Superior temporal gyrus (tissue), 1 donor: Measurements from ENCODE around the gene ATP6V1B1.

Experiments used
- DNase-seq: peaks from one replicate; pipeline ENCODE4 v3.0.0-alpha.2; 2016; ENCODE audit errors: extremely low spot score

The ATP6V1B1 gene

DNA sequence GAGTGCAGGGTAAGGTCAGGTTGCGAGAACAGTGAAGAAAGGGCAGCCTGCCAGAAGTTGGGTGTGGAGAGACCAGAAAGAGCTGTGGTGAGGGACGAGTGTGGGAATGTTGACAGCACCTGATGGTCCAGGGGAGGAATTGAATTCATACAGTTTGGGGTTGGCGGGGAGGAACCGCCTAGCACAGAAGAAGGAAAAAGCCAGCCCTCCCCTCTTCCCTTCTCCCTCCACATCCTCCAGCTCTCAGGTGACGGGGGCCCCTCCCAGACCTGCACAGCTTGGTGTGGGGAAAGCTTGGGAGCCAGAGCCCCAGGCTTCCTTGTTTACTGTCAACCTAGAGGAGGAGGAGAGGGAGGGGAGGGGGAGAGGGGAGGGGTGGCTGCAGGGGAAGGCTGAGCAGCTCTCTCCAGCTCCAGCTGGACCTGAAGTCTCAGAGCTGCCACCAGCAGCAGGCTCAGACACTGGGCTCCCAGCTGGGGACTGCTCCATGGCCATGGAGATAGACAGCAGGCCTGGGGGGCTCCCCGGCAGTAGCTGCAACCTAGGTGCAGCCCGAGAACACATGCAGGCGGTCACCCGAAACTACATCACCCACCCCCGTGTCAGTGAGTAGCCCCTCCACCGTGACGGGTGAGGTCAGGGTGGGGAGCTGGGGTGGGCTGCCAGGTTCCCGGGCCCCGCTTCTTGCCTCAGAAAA lies at the start of gene ATP6V1B1:
Gene ATP6V1B1, plus strand, starts transcription at position 433 of the 697 bp plus-strand sequence. Its CDS starts 55 bp downstream, at position 488.
- DNase-seq, result no peak

DNA sequence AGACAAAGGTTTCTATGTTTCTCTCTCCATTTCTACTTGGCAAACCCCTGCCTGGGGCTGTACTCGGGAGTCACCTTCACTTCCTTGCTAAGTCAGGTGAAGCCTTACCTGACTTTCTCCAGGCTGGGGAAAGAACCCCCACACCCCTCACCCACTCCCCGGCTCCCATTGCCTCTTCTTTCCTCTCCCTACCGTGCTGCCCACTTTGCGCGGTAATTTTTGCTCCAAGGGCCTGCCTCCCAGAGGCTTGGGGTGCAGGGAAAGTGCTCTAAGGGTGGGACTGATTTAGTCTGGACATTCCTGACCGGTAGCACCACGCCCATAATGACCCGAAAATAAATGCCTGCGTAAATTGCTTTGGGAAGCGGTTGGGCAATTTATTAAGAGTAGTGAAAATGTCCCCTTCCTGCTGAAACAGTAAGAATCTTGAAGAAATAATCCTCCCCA lies 49.1 kb upstream of the ATP6V1B1 start:
- DNase-seq, result no peak

DNA sequence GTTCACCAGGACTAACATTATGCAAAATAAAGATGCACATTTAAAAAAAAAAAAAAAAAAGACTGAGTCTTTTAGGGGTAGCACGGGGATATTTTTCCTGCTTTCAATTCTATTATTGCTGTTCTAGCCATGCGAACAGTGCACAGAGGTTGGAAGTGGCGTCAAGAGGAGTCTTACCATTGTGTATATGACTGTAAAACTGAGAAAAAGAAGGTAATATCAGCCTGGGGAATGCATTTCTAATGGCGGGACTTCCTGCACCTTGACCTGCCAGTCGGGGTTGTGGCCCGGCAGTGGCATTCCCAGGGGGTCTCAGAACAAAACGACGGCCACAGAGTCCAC lies 48.5 kb upstream of the ATP6V1B1 start:
- no peak for DNase-seq

DNA sequence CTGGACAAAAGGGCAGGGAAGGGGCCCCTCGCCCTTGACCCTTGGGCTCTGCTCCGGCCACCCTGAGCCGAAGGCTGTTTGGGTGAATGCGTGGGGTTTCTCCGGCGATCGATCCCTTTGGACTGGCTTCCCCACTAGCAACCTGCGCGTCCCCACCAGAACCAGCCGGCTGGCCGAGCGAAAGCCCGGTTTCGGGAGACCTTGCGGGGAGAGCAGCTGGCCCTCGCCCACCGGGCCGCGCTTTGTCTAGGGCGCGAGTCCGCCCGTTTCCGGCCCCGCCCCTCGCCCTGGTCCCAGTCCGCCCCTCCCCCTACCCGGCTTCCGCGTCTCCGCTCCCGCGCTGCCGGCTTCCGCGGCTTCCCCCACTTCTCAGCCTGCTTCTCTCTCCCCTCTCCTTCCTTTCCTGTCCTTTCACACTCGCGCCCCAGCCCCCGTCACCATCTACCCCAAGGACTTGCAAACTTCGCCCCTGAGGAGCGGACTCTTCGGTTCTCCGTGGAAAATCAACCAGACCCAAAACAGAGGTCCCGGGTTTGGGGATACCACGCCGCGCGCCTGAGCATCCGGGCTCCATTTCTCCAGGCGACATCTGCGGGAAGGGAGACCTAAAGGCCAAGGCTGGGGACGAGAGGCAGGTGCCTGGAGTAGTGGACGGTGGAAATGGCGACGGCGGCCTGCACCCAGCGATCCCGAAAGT lies 48.0 kb upstream of the ATP6V1B1 start:
- DNase-seq, result no peak

DNA sequence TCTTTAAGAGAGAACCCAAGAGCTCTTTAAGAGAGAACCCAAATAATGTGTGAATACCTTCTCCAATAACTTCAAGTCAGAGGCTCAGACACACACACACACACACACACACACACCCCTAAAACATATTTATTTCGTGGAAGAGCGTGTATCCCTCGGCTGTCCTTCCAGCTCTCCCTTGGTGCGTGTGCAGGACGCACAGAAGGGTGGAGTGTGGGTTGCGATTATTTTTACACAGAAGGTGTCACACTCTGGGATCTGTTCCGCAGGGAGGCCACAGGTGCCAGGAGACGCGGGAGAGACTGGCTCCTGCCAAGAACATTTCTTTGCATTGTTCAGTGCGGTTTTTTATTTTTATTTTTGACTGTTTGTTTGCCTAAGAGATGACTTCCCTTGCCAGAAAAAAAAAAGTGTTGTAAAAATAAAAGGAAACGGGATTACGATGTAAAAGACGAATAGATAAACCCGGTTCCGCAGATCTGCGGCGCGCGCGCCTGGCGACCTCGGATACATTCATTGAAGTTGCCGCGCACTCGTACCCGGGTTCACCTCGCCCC lies 47.3 kb upstream of the ATP6V1B1 start:
- no peak for DNase-seq

DNA sequence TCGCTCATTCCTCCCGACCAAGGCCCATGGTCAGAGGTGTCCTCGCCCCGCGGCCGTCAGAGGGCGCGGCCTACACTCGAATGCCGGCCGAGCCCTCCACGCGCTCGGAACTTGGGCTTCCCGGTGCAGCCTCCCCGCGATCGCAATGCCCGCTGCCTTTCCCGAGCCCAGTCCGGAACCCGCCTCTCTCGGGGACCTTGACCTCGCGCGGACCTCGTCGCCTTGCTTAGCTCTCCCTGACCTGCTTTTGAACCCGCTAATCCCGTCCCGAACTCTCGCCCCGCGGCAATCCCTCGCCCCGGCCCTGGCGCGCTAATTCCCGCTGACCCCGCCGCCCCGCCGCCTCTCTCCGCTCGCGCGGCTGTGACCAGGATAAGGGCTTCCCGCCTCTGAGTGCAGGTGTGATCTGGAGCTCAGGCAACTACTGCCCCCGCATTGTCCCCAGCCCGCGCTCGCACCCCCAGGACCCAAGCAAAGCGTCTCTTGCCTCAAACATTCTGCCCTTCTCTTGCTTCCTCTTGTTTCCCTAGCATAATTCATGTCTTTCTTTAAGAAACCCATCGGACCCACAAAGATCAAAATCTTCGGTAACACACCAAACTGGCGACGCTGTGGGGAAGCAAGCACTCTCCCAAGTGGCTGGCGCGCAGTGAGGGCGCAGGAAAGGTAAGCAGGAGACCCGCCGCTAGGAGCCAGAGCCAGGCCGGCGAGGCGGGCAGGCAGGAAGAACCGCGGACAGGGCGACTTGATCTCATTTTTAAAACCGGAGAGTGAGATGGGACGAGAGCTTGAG lies 46.6 kb upstream of the ATP6V1B1 start:
- no peak for DNase-seq

DNA sequence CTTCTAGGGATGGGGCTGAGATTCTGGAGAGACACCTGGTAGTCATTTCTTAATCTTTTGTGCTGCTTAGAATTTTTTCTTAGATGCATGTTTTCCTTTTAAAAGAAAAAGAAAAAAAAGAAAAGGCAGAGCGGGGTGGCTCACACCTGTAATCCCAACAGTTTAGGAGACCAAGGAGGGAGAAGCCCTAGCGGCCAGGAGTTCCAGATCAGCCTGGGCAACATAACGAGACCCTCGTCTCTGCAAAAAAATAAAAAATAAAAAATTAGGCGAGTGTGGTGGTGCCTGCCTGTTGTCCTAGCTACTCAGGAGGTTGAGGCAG lies 46.0 kb upstream of the ATP6V1B1 start:
- no peak for DNase-seq

DNA sequence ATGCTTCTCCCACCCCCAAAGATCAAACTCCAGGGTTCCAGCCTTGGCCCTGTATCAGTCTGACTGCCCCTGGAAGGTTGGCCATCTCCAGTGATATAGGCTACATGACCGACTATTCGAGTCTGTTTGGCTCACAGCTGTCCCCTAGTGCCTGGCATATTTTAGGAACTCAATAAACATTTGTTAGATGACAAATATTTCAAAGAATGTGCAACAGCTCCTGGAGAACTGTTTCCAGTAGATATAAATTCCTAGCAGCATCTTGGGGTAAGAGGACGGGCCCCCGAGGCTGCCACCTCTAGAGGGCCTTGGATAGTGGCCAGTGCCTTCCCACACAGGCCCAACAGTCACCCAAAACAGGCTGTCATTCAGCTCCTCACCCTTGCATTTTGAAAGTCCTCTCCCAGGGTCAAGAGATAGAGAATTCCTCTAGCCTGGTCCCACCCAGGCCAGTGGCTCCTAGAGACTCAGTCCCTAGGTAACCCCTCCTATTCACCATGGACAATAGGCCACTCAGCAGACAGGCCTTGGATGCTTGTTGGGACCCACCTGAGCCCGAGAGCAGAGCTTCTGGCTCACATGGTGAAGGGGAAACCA lies 45.1 kb upstream of the ATP6V1B1 start:
- DNase-seq, result no peak

DNA sequence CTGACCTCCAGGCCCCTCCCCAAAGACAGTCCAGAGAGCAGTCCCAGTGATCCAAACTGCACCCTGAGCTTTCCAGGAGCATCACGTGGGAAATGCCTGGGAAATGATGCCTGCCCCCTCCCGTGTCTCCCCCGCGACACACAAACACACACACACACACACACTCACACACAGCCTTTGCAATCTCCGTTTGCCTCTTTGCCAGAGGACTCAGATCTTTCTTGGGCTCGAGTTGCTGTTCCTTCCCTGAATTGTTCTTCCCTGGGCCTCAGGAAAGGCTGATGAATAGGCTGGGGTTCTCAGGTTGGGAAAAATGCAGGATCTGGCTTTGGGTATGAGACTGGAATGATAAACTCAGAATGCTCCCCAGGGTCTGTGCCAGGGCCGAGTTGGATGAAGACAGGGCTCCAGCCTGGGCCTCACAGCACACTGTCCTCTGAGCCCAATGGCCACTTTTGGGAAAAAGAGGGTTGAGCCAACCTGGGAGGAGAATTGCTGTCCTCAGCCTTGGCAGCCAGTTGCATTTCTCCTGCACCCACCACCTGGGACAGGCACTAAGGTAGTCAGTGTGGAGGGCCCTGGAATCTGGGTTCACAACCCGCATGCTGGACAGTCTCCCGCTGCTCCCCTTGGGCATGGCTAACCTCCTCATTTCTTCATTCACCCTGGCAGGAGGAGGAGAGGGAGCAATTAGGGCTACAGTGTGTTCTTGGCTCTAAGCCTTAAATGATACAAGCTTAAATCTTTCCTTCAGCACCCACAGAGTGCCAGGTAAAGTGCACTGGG lies 43.9 kb upstream of the ATP6V1B1 start:
- no peak for DNase-seq

DNA sequence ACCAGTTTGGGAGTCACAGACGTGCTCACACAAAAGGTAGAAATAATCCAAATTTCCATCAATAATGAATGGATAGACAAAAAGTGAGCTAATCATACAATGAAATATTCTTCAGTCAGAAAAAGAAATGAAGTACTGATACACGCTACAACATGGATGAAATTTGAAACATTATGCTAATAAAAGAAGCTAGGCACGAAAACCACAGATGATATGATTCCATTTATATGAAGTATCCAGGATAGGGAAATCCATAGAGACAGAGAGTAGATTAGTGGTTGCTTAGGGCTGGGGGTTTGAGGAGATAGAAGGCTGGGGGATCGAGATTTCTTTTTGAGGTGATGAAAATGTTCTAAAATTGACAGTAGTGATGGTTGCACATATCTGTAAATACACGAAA lies 43.0 kb upstream of the ATP6V1B1 start:
- DNase-seq, result no peak

DNA sequence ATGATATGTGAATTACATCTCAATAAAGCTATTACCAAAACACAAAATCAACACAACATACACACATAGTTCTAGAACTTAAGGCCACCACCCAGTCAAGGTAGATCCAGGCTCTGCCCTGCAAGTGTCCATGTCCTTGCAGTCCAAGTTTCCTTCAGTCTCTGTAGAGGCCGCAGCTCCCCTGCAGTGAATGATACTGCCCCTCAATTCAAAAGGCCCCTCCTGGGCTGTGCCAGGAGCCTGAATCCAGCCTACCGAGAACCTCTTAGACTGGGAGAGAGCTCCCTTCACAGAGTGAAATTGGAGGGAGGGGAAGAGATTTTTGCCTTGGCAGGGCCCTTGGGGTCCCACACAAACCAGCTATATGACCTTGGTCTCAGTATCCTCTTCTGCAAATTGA lies 42.5 kb upstream of the ATP6V1B1 start:
- no peak for DNase-seq

DNA sequence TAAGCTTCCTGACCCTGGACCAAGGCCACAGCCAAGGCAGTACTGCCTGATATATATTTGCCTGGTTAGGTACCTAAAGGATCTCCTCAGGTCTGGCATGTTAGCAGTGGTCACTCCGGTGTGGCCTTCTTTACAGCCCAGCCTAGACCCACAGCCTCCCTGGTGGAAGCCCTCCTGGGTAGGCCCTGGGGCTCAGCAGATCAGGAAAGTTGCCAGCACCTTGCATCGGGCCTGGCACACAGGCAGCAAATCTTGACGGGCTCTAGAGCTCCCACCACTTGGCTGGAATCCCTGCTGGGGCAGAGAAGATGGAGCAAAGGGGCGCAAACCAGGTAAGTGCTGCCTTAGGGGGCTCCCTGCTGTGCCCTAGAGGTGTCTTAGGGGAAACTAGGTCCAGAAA lies 40.9 kb upstream of the ATP6V1B1 start:
- no peak for DNase-seq

DNA sequence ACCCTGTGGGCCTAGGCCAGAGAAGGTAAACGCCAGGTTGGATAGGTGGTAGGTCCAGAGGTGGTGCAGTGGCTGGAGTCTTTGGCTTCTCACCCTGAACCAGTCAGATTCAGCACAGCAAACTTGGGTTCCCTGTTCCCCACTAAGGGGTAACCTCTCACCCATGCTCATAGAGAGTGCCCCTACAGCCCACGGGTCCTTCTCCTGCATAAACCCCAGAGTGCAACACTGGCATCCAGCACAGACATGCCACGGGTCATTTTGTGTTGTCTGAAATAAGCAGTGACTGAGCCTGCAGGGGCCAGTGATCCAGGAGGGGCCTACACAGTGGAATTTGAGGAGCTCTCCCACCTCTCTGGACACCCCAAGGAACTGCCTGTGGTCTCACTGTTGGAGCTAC lies 40.5 kb upstream of the ATP6V1B1 start:
- DNase-seq, result no peak

DNA sequence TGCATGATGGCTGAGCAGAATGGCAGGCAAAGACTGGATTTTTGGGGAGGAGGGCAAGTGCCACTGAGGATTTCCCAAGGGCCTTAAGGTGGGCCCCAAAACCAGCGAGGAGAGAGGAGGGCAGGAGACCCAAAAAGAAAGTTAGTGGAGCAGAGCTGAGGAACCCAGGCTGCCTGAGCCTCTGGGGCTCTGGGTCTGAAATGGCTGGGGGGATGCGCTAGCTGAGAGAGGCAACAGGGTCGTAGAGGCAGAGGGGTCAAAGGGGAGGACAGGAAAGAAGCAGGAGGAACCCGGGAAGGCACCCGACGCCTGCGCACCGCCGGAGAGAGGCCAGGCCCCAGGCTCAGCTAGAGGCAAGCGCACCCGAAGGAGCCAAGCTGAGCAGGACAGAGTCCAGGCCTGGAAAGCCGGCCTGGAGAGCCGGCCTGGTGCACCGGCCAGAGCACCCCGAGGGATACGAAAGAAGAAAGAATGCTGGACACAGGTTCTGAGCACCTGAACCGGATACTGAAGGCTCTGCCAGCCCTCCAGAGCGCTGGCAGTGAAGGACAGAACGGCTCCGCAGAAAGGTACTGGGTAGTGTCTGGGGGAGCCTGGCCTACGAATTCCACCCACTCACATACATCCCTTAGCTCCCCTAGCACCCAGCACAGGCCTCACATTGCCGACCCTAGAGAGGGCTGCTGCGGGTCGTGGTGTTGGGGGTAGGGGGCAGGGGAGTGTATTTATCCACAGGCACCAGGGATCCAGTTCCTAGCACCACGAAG lies 39.5 kb upstream of the ATP6V1B1 start:
- DNase-seq, result no peak

DNA sequence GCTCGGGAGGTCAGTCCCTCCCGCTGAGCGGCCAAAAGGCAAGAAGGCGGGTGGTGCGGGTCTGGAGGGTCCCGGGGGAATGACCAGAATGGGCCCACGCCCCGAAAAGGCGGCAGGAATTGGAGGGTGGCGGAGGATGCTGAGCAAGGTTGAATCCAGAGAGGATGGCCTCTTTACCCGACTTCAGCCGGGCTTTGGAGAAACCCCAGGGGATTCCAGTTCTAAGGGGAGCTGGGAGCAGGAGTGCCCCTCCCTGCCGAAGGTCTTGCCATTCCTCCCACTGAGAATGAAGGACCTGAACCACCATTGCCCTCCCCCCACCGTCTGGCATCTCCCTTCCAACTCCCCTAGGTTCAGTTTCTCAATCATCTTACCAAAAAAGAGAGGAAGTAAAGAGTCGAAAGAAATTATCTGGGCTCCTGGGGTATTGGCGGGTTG lies 38.9 kb upstream of the ATP6V1B1 start:
- no peak for DNase-seq

DNA sequence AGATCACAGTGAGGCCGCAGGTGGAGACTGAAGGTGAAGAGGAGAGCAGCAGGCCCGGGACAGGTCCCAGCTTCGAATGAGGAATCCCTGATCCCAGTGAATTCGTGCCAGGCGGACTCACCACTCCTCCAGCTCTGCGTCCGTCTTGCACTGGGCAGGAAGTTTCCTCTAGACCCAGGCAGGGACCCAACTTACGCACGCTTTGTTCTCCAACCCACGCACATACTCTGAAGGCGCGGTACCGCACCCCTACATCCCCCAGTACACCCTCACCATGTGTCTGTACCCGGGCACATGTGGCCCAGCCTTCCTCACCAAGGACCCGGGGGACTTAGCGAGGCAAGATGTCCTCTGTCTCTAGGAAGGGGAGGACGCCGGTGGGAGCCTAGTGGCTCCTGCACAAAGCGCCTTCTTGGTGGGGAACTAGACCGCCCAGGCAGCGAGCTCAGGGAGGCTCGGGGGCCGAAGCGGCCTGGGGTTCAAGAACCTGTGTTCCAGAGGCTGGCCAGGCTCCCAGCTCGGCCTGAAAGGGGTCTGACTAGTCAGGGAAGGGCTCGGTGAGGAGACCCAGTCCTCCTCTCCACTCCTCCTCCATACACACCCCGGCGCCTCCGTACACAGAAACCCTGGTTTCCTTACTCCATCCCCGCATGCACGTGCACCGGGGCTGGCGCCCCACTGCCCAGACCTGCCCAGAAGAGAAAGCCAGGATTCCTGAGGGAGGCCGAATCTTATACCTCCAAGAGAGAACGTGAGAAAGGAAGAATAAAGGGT lies 38.3 kb upstream of the ATP6V1B1 start:
- DNase-seq, result no peak

DNA sequence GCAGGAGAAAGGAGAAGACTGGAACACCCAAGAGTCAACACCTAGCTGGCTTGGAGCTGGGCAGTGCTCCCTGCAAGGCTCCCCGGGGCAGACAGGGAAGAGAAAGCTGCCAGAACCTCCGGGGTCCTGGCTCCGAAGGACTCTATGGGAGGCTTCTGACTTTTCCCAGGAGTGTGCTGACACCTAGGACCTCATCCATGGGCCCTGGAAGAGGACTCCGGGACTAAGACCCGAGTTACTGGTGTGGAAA lies 37.8 kb upstream of the ATP6V1B1 start:
- DNase-seq, result no peak

DNA sequence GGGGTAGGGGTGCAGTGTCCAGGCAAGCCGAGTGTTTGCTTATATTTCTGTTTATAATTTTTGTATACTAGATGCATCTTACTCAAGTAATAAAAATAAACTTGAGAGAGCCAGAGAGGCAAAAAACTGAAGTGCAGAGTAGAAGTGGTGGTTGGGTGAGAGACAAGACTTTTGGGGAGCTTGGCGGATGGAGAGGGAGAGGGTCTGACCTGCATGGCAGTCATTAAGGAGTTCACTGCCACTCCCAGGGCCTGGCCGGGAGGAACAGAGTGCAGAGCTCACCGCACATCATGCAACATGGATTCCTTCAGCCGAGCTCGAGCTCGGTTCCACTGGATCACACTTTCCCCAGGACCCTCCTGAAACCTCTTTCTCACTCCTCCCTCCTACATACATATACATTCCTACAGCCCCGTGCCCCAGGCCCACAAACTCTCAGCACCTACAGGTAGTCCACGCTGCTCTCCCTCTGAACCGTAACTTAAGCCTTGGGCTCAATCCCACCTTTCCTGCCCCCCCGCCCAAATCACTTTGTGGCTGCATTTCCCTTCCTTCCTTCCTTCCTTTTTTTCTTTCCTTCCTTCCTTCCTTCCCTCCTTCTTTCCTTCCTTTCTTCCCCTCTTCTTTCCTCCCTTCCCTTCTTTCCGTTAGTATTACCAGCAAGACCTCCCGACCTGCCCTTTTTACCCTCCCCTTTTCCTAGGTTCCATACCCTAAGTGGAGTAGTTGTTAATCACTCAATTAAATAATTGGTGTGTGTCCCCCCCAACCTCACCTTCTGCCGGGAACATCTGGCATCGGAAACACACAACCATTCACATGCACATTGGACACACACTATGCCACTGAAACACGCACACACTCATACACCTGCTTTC lies 37.1 kb upstream of the ATP6V1B1 start:
- DNase-seq, result no peak
